ENCODE measurements around the gene TMEM88.
"Not testable (repeated sequence)": the region's sequence is repeated elsewhere in the genome, so short reads cannot be mapped to it uniquely, and the experiment has no call there.

The TMEM88 gene

GRCh38 chr17:7854851-7855659 is at the start of gene TMEM88:
Gene TMEM88 (plus strand): TSS chr17:7855066. CDS start chr17:7855075, 9 bp downstream.
- no peak for DNase-seq

- DNase-seq = no peak
Observed at GRCh38 chr17:7806587-7806986, 48.3 kb upstream of the TMEM88 start.

- DNase-seq = no peak
Observed at GRCh38 chr17:7807206-7807605, 47.7 kb upstream of the TMEM88 start.

GRCh38 chr17:7809086-7809790 is 45.6 kb upstream of the TMEM88 start:
- no peak for DNase-seq

GRCh38 chr17:7809791-7810343 is 45.0 kb upstream of the TMEM88 start:
- not testable (repeated sequence) for DNase-seq

GRCh38 chr17:7811251-7811650 is 43.6 kb upstream of the TMEM88 start:
- DNase-seq = no peak

GRCh38 chr17:7814969-7815368 is 39.9 kb upstream of the TMEM88 start:
- no peak for DNase-seq

- no peak for DNase-seq
Observed at GRCh38 chr17:7816926-7817642, 37.8 kb upstream of the TMEM88 start.

GRCh38 chr17:7817643-7817964 is 37.3 kb upstream of the TMEM88 start:
- DNase-seq = no peak

GRCh38 chr17:7818026-7818425 is 36.8 kb upstream of the TMEM88 start:
- DNase-seq = no peak

GRCh38 chr17:7818746-7819645 is 35.9 kb upstream of the TMEM88 start:
- no peak for DNase-seq

- no peak for DNase-seq
Observed at GRCh38 chr17:7820231-7820630, 34.6 kb upstream of the TMEM88 start.

GRCh38 chr17:7822126-7822525 is 32.7 kb upstream of the TMEM88 start:
- no peak for DNase-seq

GRCh38 chr17:7823581-7824001 is 31.3 kb upstream of the TMEM88 start:
- peak in 11 of 56 donors; percentile 2 to 52 (median 21) for DNase-seq

GRCh38 chr17:7824021-7824924 is 30.6 kb upstream of the TMEM88 start:
- no peak for DNase-seq

- peak in 17 of 56 donors; percentile 7 to 69 (median 32) for DNase-seq
Observed at GRCh38 chr17:7825206-7825990, 29.5 kb upstream of the TMEM88 start.

- DNase-seq = no peak
Observed at GRCh38 chr17:7830616-7831015, 24.2 kb upstream of the TMEM88 start.

GRCh38 chr17:7831233-7831632 is 23.6 kb upstream of the TMEM88 start:
- DNase-seq = no peak

- DNase-seq = no peak
Observed at GRCh38 chr17:7832431-7832830, 22.4 kb upstream of the TMEM88 start.

Data from nucleus accumbens (tissue), 56 donors.